Left lung (tissue), 10 donors: ENCODE data around the gene AOPEP. TPM values are rescaled to one million over a fixed set of nuclear protein-coding genes. Genes with fewer than 3 reads are reported as not detected.

Experiments used
- ATAC-seq: fragments of 200-7000 bp; cut with Tn5 transposase; one replicate; pipeline ENCODE4 v1.9.1; 2020; ENCODE audit warnings: moderate library complexity
- DNase-seq, 4 donors: peaks; one replicate each; pipeline ENCODE4 v3.0.0-alpha.2; 2013 to 2020
- H3K27ac ChIP-seq, 2 donors: fragments of 200-600 bp; sonication (generic) in 1 of 2; one replicate each; pipeline versions ENCODE4 v1.5.0 to v1.8.0; 2020 to 2021
- H3K27me3 ChIP-seq, 2 donors: fragments of 200-600 bp; sonication (generic) in 1 of 2; one replicate each; pipeline versions ENCODE4 v1.5.0 to v1.8.0; 2020 to 2021
- H3K36me3 ChIP-seq, 2 donors: fragments of 200-600 bp; sonication (generic) in 1 of 2; one replicate each; pipeline versions ENCODE4 v1.5.0 to v1.8.0; 2020 to 2021
- H3K4me1 ChIP-seq, 2 donors: fragments of 200-600 bp; one replicate each; pipeline ENCODE4 v1.8.0; 2021
- H3K4me3 ChIP-seq, 2 donors: fragments of 200-600 bp; sonication (generic) in 1 of 2; one replicate each; pipeline versions ENCODE4 v1.5.0 to v1.8.0; 2020 to 2021; ENCODE audit warnings: mild to moderate bottlenecking in 1 of 2
- H3K9me3 ChIP-seq, 2 donors: fragments of 200-600 bp; sonication (generic) in 1 of 2; one replicate each; pipeline versions ENCODE4 v1.5.0 to v1.8.0; 2020 to 2021
- intact Hi-C, 2 donors: fragments of 100-400 bp; cut with DNase I; formaldehyde crosslinking; loops; one replicate each; pipeline versions ENCODE4 v1.11.2 to v1.14.2; 2022
- microRNA-seq, 2 donors: library from miRNA; unstranded; fragments of <30 nt; microRNA quantifications; one replicate each; pipeline ENCODE4, GENCODE V29; 2019
- polyA plus RNA-seq, 6 donors: library from polyadenylated mRNA; unstranded; fragments of 120-200 nt; gene quantifications; one replicate each; pipeline ENCODE4 v1.2.1, GENCODE V29; 2013; ENCODE audit not compliant: insufficient read length in 6 of 6
- total RNA-seq, 2 donors: library from RNA; stranded (reverse); fragmentation: NEBNext Ultra II Directional; extraction: Animal tissue kit (Norgen Biotek cat#: 25700); gene quantifications; one replicate each; pipeline ENCODE4 v1.2.1, GENCODE V29; 2021
- TF ChIP-seq, protein P1 (sequence below), 2 donors: fragments of 200-600 bp; sonication (generic) in 1 of 2; IDR thresholded peaks; one replicate each; pipeline versions ENCODE4 v1.5.0 to v1.8.0; 2021; ENCODE audit warnings: antibody characterized with exemption in 2 of 2
- donor health status: DM: no; HTN: yes; CAD: no.
- donor health status: DM: no; HTN: no; CAD: no.

Gene AOPEP
- total and polyA plus RNA-seq, 8 donors = 32.5 to 83.2 (median 39.9) TPM

DNA sequence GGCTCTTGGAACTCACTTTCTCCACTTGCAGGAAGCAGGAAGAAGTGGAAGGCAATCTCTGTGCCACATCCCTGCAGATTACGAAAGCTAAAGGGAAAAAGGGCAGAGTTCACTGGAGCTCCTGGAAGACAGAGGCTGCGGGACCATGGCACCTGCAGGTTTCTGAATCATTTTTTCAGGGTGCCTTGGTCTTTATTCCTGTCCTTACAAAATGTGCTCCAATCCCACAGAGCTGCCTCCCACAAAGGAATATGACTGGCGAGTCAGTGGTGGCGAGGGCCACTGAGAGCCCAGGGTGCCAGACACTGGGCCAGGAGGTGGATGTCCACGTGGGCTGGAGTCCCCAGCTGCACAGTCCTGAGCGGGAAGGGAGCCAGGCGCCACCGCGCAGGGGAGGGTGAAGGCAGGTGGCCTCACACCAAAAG, 408.0 kb downstream of the AOPEP start:
- Histone ChIP-seq H3K4me3 (no peak overlapping the region), H3K36me3 (peaks cover 0 to 6% of the 10 kb centered on the region in 2 donors), H3K9me3 (no peaks in the 10 kb centered on the region), H3K27ac (no peak overlapping the region), H3K4me1 (peaks cover 5 to 7% of the 10 kb centered on the region in 2 donors), H3K27me3 (no peaks in the 10 kb centered on the region)
- intact Hi-C loops = no loop called here
- no peak for DNase-seq
- no peak for ATAC-seq
- TF ChIP-seq, protein P1, sequence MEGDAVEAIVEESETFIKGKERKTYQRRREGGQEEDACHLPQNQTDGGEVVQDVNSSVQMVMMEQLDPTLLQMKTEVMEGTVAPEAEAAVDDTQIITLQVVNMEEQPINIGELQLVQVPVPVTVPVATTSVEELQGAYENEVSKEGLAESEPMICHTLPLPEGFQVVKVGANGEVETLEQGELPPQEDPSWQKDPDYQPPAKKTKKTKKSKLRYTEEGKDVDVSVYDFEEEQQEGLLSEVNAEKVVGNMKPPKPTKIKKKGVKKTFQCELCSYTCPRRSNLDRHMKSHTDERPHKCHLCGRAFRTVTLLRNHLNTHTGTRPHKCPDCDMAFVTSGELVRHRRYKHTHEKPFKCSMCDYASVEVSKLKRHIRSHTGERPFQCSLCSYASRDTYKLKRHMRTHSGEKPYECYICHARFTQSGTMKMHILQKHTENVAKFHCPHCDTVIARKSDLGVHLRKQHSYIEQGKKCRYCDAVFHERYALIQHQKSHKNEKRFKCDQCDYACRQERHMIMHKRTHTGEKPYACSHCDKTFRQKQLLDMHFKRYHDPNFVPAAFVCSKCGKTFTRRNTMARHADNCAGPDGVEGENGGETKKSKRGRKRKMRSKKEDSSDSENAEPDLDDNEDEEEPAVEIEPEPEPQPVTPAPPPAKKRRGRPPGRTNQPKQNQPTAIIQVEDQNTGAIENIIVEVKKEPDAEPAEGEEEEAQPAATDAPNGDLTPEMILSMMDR (IDR thresholded peaks at IDR 0.05) = no peak

DNA sequence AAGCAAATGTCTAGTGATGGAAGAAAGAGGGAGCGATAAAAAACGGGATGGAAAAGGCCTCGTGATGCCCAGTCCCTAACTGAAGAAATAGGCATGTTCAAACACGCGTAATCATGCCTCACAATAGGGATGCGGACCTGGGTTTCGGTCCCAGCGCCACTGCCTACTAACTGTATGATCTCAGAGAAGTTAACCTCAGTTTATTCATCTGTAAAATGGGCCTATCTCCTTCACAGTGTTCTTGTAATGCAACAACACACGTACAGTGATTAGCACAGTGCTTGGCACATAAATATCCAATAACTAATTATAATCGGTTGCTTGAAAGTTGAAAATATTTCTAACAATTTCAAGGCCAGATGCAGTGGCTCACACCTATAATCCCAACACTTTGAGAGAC, 409.3 kb downstream of the AOPEP start:
- Histone ChIP-seq H3K36me3 (peaks cover 0 to 6% of the 10 kb centered on the region in 2 donors), H3K9me3 (no peaks in the 10 kb centered on the region), H3K4me1 (peaks cover 5 to 6% of the 10 kb centered on the region in 2 donors), H3K27ac (no peak overlapping the region), H3K27me3 (no peaks in the 10 kb centered on the region), H3K4me3 (no peak overlapping the region)
- intact Hi-C loops = no loop called here
- ATAC-seq (no peak), DNase-seq (no peak)
- TF ChIP-seq, protein P1 (IDR thresholded peaks at IDR 0.05) = no peak

Small RNA genes lying within 50 kb of the gene (microRNA-seq; reads per million reads assigned to microRNA genes)
- gene MIR2278 = 1.9 to 3.0 reads per million in 2 donors
- gene MIR23B = 29,072 to 31,569 reads per million in 2 donors
- gene MIR24-1 = 0 reads per million in 2 donors
- 6,234 to 9,584 reads per million in 2 donors for gene MIR27B
- 0 reads per million in 2 donors for gene MIR3074
- 0 reads per million in 2 donors for gene MIR6081

Other genes with a start within 250 kb of the AOPEP start
- under 1 TPM in 1 of 2 donors, not detected in 1; 0.23 TPM for gene PCAT7, start 171.6 kb upstream of the AOPEP start, total RNA-seq
- 1 to 10 TPM in 2 of 6 donors, under 1 TPM in 4; 0.46 to 1.2 (median 0.51) TPM for gene PCAT7, start 171.6 kb upstream of the AOPEP start, polyA plus RNA-seq
- gene FBP2, start 132.9 kb upstream of the AOPEP start, total RNA-seq = not detected
- 1 to 10 TPM; 1.0 to 2.6 (median 1.7) TPM for gene FBP2, start 132.9 kb upstream of the AOPEP start, polyA plus RNA-seq
- gene FBP1, start 87.2 kb upstream of the AOPEP start, total RNA-seq = 100 to 1,000 TPM; 191 to 210 TPM
- 10 to 100 TPM; 15.9 to 23.8 (median 21.2) TPM for gene FBP1, start 87.2 kb upstream of the AOPEP start, polyA plus RNA-seq